Mesenchymal stem cell (in vitro differentiated cells and primary cell): ENCODE measurements around the gene HSD17B10.

Experiments used
- DNase-seq: peaks from one replicate; pipeline ENCODE4 v3.0.0-alpha.2; 2013
- H2AFZ ChIP-seq: one replicate; pipeline ENCODE4 v1.6.1; 2013; ENCODE audit warnings: low read depth, mild to moderate bottlenecking, control low read depth, inconsistent platforms, low read length, moderate library complexity
- H2AK5ac ChIP-seq: 2 replicates; pipeline ENCODE4 v1.6.1; 2013; ENCODE audit warnings: low read length, moderate library complexity, mild to moderate bottlenecking, inconsistent platforms; ENCODE audit not compliant: severe bottlenecking
- H2BK120ac ChIP-seq: one replicate; pipeline ENCODE4 v1.6.1; 2013; ENCODE audit warnings: low read depth, mild to moderate bottlenecking, inconsistent platforms, low read length, moderate library complexity
- H2BK12ac ChIP-seq, 2 experiments: one replicate each; pipeline ENCODE4 v1.6.1; 2013; ENCODE audit warnings: inconsistent platforms in 2 of 2, low read length in 2 of 2, mild to moderate bottlenecking in 2 of 2, moderate library complexity in 2 of 2, control low read depth in 1 of 2
- H2BK15ac ChIP-seq: one replicate; pipeline ENCODE4 v1.6.1; 2013; ENCODE audit warnings: mild to moderate bottlenecking, low read depth, inconsistent platforms; ENCODE audit not compliant: poor library complexity, severe bottlenecking
- H2BK5ac ChIP-seq: 2 replicates; pipeline ENCODE4 v1.6.1; 2013; ENCODE audit warnings: low read depth, mild to moderate bottlenecking, low read length, control low read depth, inconsistent platforms; ENCODE audit not compliant: poor library complexity, severe bottlenecking
- H3K14ac ChIP-seq, 2 experiments: one replicate each; pipeline ENCODE4 v1.6.1; 2013; ENCODE audit warnings: inconsistent platforms in 2 of 2, low read length in 2 of 2, control low read depth in 1 of 2, mild to moderate bottlenecking in 1 of 2, moderate library complexity in 1 of 2
- H3K18ac ChIP-seq, 2 experiments: one replicate each; pipeline ENCODE4 v1.6.1; 2013; ENCODE audit warnings: inconsistent platforms in 2 of 2, low read length in 2 of 2, control low read depth in 1 of 2, low read depth in 1 of 2, mild to moderate bottlenecking in 1 of 2
- H3K23ac ChIP-seq, 2 experiments: one replicate each; pipeline ENCODE4 v1.6.1; 2013; ENCODE audit warnings: inconsistent platforms in 2 of 2, low read length in 2 of 2, mild to moderate bottlenecking in 2 of 2, moderate library complexity in 2 of 2, control low read depth in 1 of 2
- H3K27ac ChIP-seq: 2 replicates; pipeline ENCODE4 v1.5.1; 2013; ENCODE audit warnings: mild to moderate bottlenecking, moderate library complexity, low read length, control low read depth, inconsistent platforms; ENCODE audit not compliant: poor library complexity, severe bottlenecking
- H3K27me3 ChIP-seq, 2 experiments: 2 replicates each; pipeline versions ENCODE4 v1.6.1 to v1.7.0; 2013; ENCODE audit warnings: low read length in 2 of 2, mild to moderate bottlenecking in 2 of 2, moderate library complexity in 2 of 2, control low read depth in 1 of 2, inconsistent platforms in 1 of 2; ENCODE audit not compliant: control insufficient read depth in 1 of 2, insufficient read depth in 1 of 2
- H3K36me3 ChIP-seq, 2 experiments: 2 replicates each; pipeline versions ENCODE4 v1.6.1 to v1.7.0; 2013; ENCODE audit warnings: low read length in 2 of 2, control low read depth in 1 of 2, inconsistent platforms in 1 of 2, low read depth in 1 of 2, mild to moderate bottlenecking in 1 of 2; ENCODE audit not compliant: insufficient read depth in 2 of 2, control insufficient read depth in 1 of 2
- H3K4ac ChIP-seq, 2 experiments: one replicate each; pipeline ENCODE4 v1.6.1; 2013; ENCODE audit warnings: inconsistent platforms in 2 of 2, low read length in 2 of 2, mild to moderate bottlenecking in 2 of 2, moderate library complexity in 2 of 2, control low read depth in 1 of 2, low read depth in 1 of 2
- H3K4me1 ChIP-seq: 2 replicates; pipeline ENCODE4 v1.6.1; 2013; ENCODE audit warnings: low read depth, low read length, control low read depth; ENCODE audit not compliant: control insufficient read depth, insufficient read depth
- H3K4me2 ChIP-seq: 2 replicates; pipeline ENCODE4 v1.6.1; 2013; ENCODE audit warnings: low read length, mild to moderate bottlenecking, inconsistent platforms; ENCODE audit not compliant: poor library complexity, severe bottlenecking
- H3K4me3 ChIP-seq, 2 experiments: 2 replicates each; pipeline versions ENCODE4 v1.5.1 to v1.7.0; 2013; ENCODE audit warnings: low read length in 2 of 2, mild to moderate bottlenecking in 2 of 2, control low read depth in 1 of 2, low read depth in 1 of 2; ENCODE audit not compliant: insufficient read depth in 1 of 2
- H3K79me1 ChIP-seq: replicated peaks from 2 replicates; pipeline ENCODE4 v1.6.1; 2013; ENCODE audit warnings: mild to moderate bottlenecking, control low read depth, low read length, inconsistent platforms; ENCODE audit not compliant: poor library complexity, severe bottlenecking
- H3K9ac ChIP-seq: 2 replicates; pipeline ENCODE4 v1.7.0; 2013; ENCODE audit warnings: mild to moderate bottlenecking, low read length, moderate library complexity
- H3K9me3 ChIP-seq: 2 replicates; pipeline ENCODE4 v1.7.0; 2013; ENCODE audit warnings: mild to moderate bottlenecking, low read length; ENCODE audit not compliant: control insufficient read depth
- H4K8ac ChIP-seq: one replicate; pipeline ENCODE4 v1.6.1; 2013; ENCODE audit warnings: inconsistent platforms, mild to moderate bottlenecking, low read length, moderate library complexity
- H4K91ac ChIP-seq: one replicate; pipeline ENCODE4 v1.6.1; 2013; ENCODE audit warnings: mild to moderate bottlenecking, low read length, inconsistent platforms
- whole genome bisulfite sequencing: methylation state at CpG from one replicate; pipeline ENCODE4 v1.1.7; 2013; ENCODE audit warnings: mixed read lengths; 5-methylcytosine and 5-hydroxymethylcytosine counted together

The HSD17B10 gene

GRCh38 chrX:53438174-53438831 is 4.1 kb upstream of the HSD17B10 start:
- peaks cover 0 to 56% of the 10 kb centered on the region in 2 experiments for H3K27me3 ChIP-seq
- no peak overlapping the region for H2BK15ac ChIP-seq
- no peak overlapping the region for H3K4ac ChIP-seq
- H3K4me1 ChIP-seq: peaks cover 10% of the 10 kb centered on the region
- H4K8ac ChIP-seq: no peak overlapping the region
- H3K4me3 ChIP-seq: no peak overlapping the region
- no peak overlapping the region for H2BK120ac ChIP-seq
- no peak overlapping the region for H3K14ac ChIP-seq
- H4K91ac ChIP-seq: no peak overlapping the region
- no peaks in the 10 kb centered on the region for H3K36me3 ChIP-seq
- H3K4me2 ChIP-seq: no peak overlapping the region
- no peak overlapping the region for H3K23ac ChIP-seq
- H3K27ac ChIP-seq: no peak overlapping the region
- no peak overlapping the region for H2BK5ac ChIP-seq
- H3K9me3 ChIP-seq: no peaks in the 10 kb centered on the region
- no peak overlapping the region for H2AK5ac ChIP-seq
- peaks cover 1% of the 10 kb centered on the region for H3K79me1 ChIP-seq
- H2BK12ac ChIP-seq: no peak overlapping the region
- H3K9ac ChIP-seq: no peak overlapping the region
- DNase-seq: no peak
- no peak overlapping the region for H3K18ac ChIP-seq
- H2AFZ ChIP-seq: no peak overlapping the region
- 89% methylated on average over 5 of the region's 5 CpGs for WGBS

- Histone ChIP-seq H2AFZ (no peak overlapping the region), H2BK5ac (no peak overlapping the region), H2BK15ac (no peak overlapping the region), H2BK12ac (no peak overlapping the region), H3K4me2 (no peak overlapping the region), H3K79me1 (peaks cover 3% of the 10 kb centered on the region), H2AK5ac (no peak overlapping the region), H3K36me3 (peaks cover 2% of the 10 kb centered on the region in 2 experiments), H3K4me3 (no peak overlapping the region), H3K14ac (no peak overlapping the region), H4K8ac (no peak overlapping the region), H3K4me1 (peaks cover 9% of the 10 kb centered on the region), H2BK120ac (no peak overlapping the region), H3K27ac (no peak overlapping the region), H4K91ac (no peak overlapping the region), H3K27me3 (peaks cover 0 to 54% of the 10 kb centered on the region in 2 experiments), H3K9ac (no peak overlapping the region), H3K9me3 (no peaks in the 10 kb centered on the region), H3K4ac (no peak overlapping the region), H3K23ac (no peak overlapping the region), H3K18ac (no peak overlapping the region)
- 92% methylated on average over 1 of the region's 2 CpGs for WGBS
- DNase-seq: no peak
These were observed 3.0 kb upstream of the HSD17B10 start for GRCh38 chrX:53437206-53437605.

- Histone ChIP-seq H3K4me3 (no peak overlapping the region), H2AFZ (no peak overlapping the region), H3K4me1 (peaks cover 3% of the 10 kb centered on the region), H2BK5ac (no peak overlapping the region), H4K8ac (no peak overlapping the region), H3K27me3 (peaks cover 0 to 48% of the 10 kb centered on the region in 2 experiments), H3K9me3 (no peaks in the 10 kb centered on the region), H3K4ac (no peak overlapping the region), H3K27ac (no peak overlapping the region), H3K23ac (no peak overlapping the region), H3K18ac (no peak overlapping the region), H2BK12ac (no peak overlapping the region), H3K79me1 (peaks cover 12% of the 10 kb centered on the region), H4K91ac (no peak overlapping the region), H3K9ac (no peak overlapping the region), H3K4me2 (no peak overlapping the region), H2AK5ac (no peak overlapping the region), H3K36me3 (peaks cover 14% of the 10 kb centered on the region in 2 experiments), H2BK15ac (no peak overlapping the region), H3K14ac (no peak overlapping the region), H2BK120ac (no peak overlapping the region)
- WGBS: 0% methylated on average over 2 of the region's 4 CpGs
- DNase-seq: peak; percentile 63
These were observed 1.8 kb upstream of the HSD17B10 start for GRCh38 chrX:53435997-53436396.

- Histone ChIP-seq H2BK12ac (no peak overlapping the region), H3K36me3 (peaks cover 37 to 53% of the 10 kb centered on the region in 2 experiments), H3K9ac (no peak overlapping the region), H3K23ac (no peak overlapping the region), H3K9me3 (no peaks in the 10 kb centered on the region), H2AFZ (no peak overlapping the region), H3K4me1 (peaks cover 3% of the 10 kb centered on the region), H2BK15ac (no peak overlapping the region), H4K8ac (no peak overlapping the region), H3K4me2 (no peak overlapping the region), H3K4ac (no peak overlapping the region), H3K79me1 (peaks cover 19% of the 10 kb centered on the region), H3K27me3 (peaks cover 0 to 24% of the 10 kb centered on the region in 2 experiments), H4K91ac (no peak overlapping the region), H3K18ac (no peak overlapping the region), H2BK5ac (no peak overlapping the region), H3K14ac (no peak overlapping the region), H2AK5ac (no peak overlapping the region), H3K27ac (no peak overlapping the region), H3K4me3 (no peak overlapping the region), H2BK120ac (no peak overlapping the region)
- DNase-seq: no peak
- WGBS: 97% methylated on average over 9 of the region's 9 CpGs
These were observed 3.9 kb downstream of the HSD17B10 start for GRCh38 chrX:53430231-53430630.
